Suprapubic skin (tissue), 3 donors: ENCODE data around the gene SLITRK1.

ENCODE experiments used
- POLR2AphosphoS5 ChIP-seq, 3 donors: sonication (generic); formaldehyde crosslinking; IDR thresholded peaks; one replicate each; pipeline ENCODE4 v1.6.1; 2017; ENCODE audit warnings: antibody characterized with exemption in 3 of 3
- TF ChIP-seq, protein P1 (sequence below), 2 donors: fragments of 200-600 bp in 1 of 2; fragments of 450-650 bp in 1 of 2; sonication (generic) in 1 of 2; IDR thresholded peaks; one replicate each; pipeline ENCODE4 v1.5.1; 2016 to 2019; ENCODE audit warnings: antibody characterized with exemption in 2 of 2, mild to moderate bottlenecking in 1 of 2, moderate library complexity in 1 of 2

DNA sequence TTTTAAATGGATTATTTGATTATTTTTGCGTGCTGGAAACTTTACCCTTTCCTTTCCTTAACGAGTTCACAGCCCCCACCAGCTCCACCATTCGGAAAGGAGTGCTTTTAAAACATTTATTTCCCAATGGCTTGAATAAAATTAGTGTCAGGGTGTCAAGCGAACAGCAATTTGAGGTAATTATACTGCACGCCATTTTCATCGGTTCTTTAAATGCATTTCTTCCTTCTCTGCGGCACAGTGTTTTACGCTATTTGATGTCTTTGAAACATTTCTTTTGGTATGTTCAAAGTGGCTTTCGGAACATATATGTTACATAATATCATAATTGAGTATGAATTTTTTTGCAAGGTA lies 309 bp upstream of the SLITRK1 start:
- TF ChIP-seq, protein P1, sequence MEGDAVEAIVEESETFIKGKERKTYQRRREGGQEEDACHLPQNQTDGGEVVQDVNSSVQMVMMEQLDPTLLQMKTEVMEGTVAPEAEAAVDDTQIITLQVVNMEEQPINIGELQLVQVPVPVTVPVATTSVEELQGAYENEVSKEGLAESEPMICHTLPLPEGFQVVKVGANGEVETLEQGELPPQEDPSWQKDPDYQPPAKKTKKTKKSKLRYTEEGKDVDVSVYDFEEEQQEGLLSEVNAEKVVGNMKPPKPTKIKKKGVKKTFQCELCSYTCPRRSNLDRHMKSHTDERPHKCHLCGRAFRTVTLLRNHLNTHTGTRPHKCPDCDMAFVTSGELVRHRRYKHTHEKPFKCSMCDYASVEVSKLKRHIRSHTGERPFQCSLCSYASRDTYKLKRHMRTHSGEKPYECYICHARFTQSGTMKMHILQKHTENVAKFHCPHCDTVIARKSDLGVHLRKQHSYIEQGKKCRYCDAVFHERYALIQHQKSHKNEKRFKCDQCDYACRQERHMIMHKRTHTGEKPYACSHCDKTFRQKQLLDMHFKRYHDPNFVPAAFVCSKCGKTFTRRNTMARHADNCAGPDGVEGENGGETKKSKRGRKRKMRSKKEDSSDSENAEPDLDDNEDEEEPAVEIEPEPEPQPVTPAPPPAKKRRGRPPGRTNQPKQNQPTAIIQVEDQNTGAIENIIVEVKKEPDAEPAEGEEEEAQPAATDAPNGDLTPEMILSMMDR (IDR thresholded peaks at IDR 0.05) = no peak
- TF ChIP-seq POLR2AphosphoS5 (IDR thresholded peaks at IDR 0.05) = no peak
